ENCODE results near the gene COL23A1. TPM values are rescaled to one million over a fixed set of nuclear protein-coding genes. Genes with fewer than 3 reads are reported as not detected.

Gene COL23A1
- total and polyA plus RNA-seq, 4 donors: 0.76 to 4.4 (median 1.3) TPM

DNA sequence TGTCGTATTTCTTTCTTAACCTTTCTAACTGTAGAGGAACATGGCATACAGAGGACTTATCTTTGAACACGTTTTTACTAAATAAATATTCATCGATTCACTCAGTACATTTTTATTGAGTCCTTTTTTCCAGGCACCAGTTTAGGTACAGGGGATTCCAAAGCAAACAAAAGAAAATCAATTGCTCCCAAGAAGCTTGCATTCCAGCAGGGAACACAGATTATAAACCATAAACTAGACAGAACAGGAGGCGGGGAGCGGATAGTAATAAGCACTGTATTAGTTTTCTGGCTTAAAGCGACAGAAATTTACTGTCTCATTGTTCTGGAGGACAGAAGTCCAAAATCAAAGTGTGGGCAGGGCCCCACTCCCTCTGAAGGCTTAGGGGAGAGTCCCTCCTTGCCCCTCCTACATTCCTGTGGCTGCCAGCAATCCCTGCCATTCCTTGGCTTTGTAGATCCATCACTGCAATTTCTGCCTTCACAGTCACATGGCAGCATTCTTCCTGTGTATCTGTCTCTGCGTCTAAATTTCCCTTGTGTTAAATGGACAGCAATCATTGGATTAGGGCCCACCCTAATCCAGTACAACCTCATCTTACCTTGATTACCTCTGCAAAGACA is 115.5 kb downstream of the COL23A1 start:
- peaks cover 0 to 25% (median 6%) of the 10 kb centered on the region in 5 donors for H3K4me1 ChIP-seq (ENCODE audit: control insufficient read depth in 5 of 5, insufficient read depth in 5 of 5, low read length in 5 of 5)
- no peak overlapping the region for H3K4me3 ChIP-seq
- no peaks in the 10 kb centered on the region for H3K36me3 ChIP-seq (ENCODE audit: control insufficient read depth in 4 of 4, insufficient read depth in 4 of 4, low read length in 4 of 4)
- peaks cover 0 to 4% (median 1%) of the 10 kb centered on the region in 4 donors for H3K9me3 ChIP-seq (ENCODE audit: control insufficient read depth in 4 of 4, insufficient read depth in 3 of 4, low read length in 3 of 4)
- no peak overlapping the region for H3K27ac ChIP-seq (ENCODE audit: low read depth in 1 of 2, low read length in 1 of 2)
- DNase-seq (no peak), ATAC-seq (ENCODE audit: insufficient read depth, low FRiP score) (no peak)
- no peak overlapping the region for H3K9ac ChIP-seq (ENCODE audit: insufficient read depth in 1 of 2, low read length in 2 of 2)
- no peaks in the 10 kb centered on the region for H3K27me3 ChIP-seq (ENCODE audit: control insufficient read depth in 3 of 3, insufficient read depth in 3 of 3, low read length in 2 of 3)
- TF ChIP-seq, protein P1, sequence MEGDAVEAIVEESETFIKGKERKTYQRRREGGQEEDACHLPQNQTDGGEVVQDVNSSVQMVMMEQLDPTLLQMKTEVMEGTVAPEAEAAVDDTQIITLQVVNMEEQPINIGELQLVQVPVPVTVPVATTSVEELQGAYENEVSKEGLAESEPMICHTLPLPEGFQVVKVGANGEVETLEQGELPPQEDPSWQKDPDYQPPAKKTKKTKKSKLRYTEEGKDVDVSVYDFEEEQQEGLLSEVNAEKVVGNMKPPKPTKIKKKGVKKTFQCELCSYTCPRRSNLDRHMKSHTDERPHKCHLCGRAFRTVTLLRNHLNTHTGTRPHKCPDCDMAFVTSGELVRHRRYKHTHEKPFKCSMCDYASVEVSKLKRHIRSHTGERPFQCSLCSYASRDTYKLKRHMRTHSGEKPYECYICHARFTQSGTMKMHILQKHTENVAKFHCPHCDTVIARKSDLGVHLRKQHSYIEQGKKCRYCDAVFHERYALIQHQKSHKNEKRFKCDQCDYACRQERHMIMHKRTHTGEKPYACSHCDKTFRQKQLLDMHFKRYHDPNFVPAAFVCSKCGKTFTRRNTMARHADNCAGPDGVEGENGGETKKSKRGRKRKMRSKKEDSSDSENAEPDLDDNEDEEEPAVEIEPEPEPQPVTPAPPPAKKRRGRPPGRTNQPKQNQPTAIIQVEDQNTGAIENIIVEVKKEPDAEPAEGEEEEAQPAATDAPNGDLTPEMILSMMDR (IDR thresholded peaks at IDR 0.05; ENCODE audit: control extremely low read depth, extremely low read depth): no peak
- 82 to 83% methylated on average over 7 of the region's 7 CpGs for WGBS, 2 donors

DNA sequence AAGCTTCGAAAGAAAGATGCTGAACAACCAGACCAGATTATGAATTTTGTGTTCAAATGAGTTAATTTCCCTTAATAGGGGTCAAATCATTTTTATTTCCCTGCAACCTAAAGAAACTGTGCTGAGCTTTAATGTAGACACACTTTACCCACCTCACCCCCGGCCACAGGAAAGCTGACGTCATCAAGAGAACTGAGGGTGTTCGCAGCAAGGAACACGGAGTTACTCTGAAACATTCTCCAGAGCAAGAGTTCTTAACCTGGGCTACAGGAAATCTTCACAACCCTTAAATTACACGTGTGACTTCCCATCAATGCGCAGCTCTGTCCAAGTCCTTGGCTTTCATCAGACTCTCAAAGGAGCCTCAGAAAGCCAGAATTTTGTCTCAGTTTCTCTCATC is 116.3 kb downstream of the COL23A1 start:
- DNase-seq: no peak
- H3K4me3 ChIP-seq: no peak overlapping the region
- peaks cover 0 to 32% (median 8%) of the 10 kb centered on the region in 5 donors for H3K4me1 ChIP-seq (ENCODE audit: control insufficient read depth in 5 of 5, insufficient read depth in 5 of 5, low read length in 5 of 5)
- 33 to 47% methylated on average over 7 of the region's 7 CpGs for WGBS, 2 donors
- H3K36me3 ChIP-seq (ENCODE audit: control insufficient read depth in 4 of 4, insufficient read depth in 4 of 4, low read length in 4 of 4): no peaks in the 10 kb centered on the region
- no peak for ATAC-seq (ENCODE audit: insufficient read depth, low FRiP score)
- H3K27me3 ChIP-seq (ENCODE audit: control insufficient read depth in 3 of 3, insufficient read depth in 3 of 3, low read length in 2 of 3): no peaks in the 10 kb centered on the region
- no peak overlapping the region for H3K9ac ChIP-seq (ENCODE audit: insufficient read depth in 1 of 2, low read length in 2 of 2)
- peaks cover 0 to 4% (median 1%) of the 10 kb centered on the region in 4 donors for H3K9me3 ChIP-seq (ENCODE audit: control insufficient read depth in 4 of 4, insufficient read depth in 3 of 4, low read length in 3 of 4)
- TF ChIP-seq, protein P1 (IDR thresholded peaks at IDR 0.05; ENCODE audit: control extremely low read depth, extremely low read depth): no peak
- H3K27ac ChIP-seq (ENCODE audit: low read depth in 1 of 2, low read length in 1 of 2): no peak overlapping the region

DNA sequence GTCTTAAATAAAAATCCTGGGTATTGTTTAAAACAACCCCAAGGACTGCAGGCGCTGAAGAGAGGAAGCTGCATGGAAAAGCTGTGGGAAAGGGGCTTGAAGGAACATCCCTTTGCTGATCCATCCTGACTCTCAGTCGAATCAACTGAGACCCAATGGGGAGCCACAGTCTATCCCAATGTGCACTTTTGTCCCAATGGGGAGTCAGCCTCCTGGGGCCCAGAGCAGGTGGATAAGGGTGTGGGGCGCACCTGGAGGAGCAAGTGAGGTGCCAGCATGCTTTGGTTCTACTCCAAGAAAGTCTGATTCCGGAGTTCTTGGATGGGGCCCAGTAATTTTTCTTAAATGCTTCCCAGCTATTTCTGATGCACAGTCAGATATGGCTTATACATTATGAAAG is 118.1 kb downstream of the COL23A1 start:
- H3K36me3 ChIP-seq (ENCODE audit: control insufficient read depth in 4 of 4, insufficient read depth in 4 of 4, low read length in 4 of 4): no peaks in the 10 kb centered on the region
- H3K4me3 ChIP-seq: no peak overlapping the region
- no peaks in the 10 kb centered on the region for H3K27me3 ChIP-seq (ENCODE audit: control insufficient read depth in 3 of 3, insufficient read depth in 3 of 3, low read length in 2 of 3)
- DNase-seq: no peak
- no peak for ATAC-seq (ENCODE audit: insufficient read depth, low FRiP score)
- H3K9ac ChIP-seq (ENCODE audit: insufficient read depth in 1 of 2, low read length in 2 of 2): no peak overlapping the region
- H3K4me1 ChIP-seq (ENCODE audit: control insufficient read depth in 5 of 5, insufficient read depth in 5 of 5, low read length in 5 of 5): peaks cover 0 to 37% (median 20%) of the 10 kb centered on the region in 5 donors
- H3K9me3 ChIP-seq (ENCODE audit: control insufficient read depth in 4 of 4, insufficient read depth in 3 of 4, low read length in 3 of 4): peaks cover 0 to 4% (median 1%) of the 10 kb centered on the region in 4 donors
- TF ChIP-seq, protein P1 (IDR thresholded peaks at IDR 0.05; ENCODE audit: control extremely low read depth, extremely low read depth): no peak
- H3K27ac ChIP-seq (ENCODE audit: low read depth in 1 of 2, low read length in 1 of 2): no peak overlapping the region
- 80 to 81% methylated on average over 4 of the region's 4 CpGs for WGBS, 2 donors

DNA sequence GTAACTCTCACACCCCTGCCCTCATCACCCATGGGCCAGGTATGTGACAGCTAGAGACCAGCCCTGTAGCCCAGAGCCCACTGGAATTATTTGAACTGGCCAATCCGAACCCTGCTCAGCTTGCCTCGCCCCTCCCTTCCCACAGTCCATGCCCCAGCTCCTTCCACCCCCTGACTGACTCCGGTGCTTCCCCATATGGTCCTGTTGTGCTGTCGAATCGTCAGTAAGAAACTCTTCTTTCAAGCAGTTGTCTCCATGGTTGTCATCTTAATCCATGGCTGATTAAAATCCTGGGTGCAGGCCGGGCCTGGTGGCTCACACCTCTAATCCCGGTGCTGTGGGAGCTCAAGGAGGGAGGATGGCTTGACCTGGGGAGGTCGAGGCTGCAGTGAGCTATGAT is 118.5 kb downstream of the COL23A1 start:
- 86 to 89% methylated on average over 8 of the region's 8 CpGs for WGBS, 2 donors
- TF ChIP-seq, protein P1 (IDR thresholded peaks at IDR 0.05; ENCODE audit: control extremely low read depth, extremely low read depth): no peak
- no peak overlapping the region for H3K4me3 ChIP-seq
- H3K9ac ChIP-seq (ENCODE audit: insufficient read depth in 1 of 2, low read length in 2 of 2): no peak overlapping the region
- H3K9me3 ChIP-seq (ENCODE audit: control insufficient read depth in 4 of 4, insufficient read depth in 3 of 4, low read length in 3 of 4): peaks cover 0 to 4% (median 1%) of the 10 kb centered on the region in 4 donors
- peaks cover 0 to 41% (median 22%) of the 10 kb centered on the region in 5 donors for H3K4me1 ChIP-seq (ENCODE audit: control insufficient read depth in 5 of 5, insufficient read depth in 5 of 5, low read length in 5 of 5)
- no peaks in the 10 kb centered on the region for H3K36me3 ChIP-seq (ENCODE audit: control insufficient read depth in 4 of 4, insufficient read depth in 4 of 4, low read length in 4 of 4)
- H3K27me3 ChIP-seq (ENCODE audit: control insufficient read depth in 3 of 3, insufficient read depth in 3 of 3, low read length in 2 of 3): no peaks in the 10 kb centered on the region
- no peak for ATAC-seq (ENCODE audit: insufficient read depth, low FRiP score)
- DNase-seq: no peak
- no peak overlapping the region for H3K27ac ChIP-seq (ENCODE audit: low read depth in 1 of 2, low read length in 1 of 2)
